Lower lobe of right lung (tissue), 2 donors: ENCODE data around the gene REPS1. TPM values are rescaled to one million over a fixed set of nuclear protein-coding genes. Genes with fewer than 3 reads are reported as not detected.
"Not testable (repeated sequence)": the region's sequence is repeated elsewhere in the genome, so short reads cannot be mapped to it uniquely, and the experiment has no call there.

ENCODE experiments used
- ATAC-seq, 2 donors: fragments of 200-7000 bp; cut with Tn5 transposase; one replicate each; pipeline ENCODE4 v1.9.1; 2020 to 2022; ENCODE audit warnings: mild to moderate bottlenecking in 2 of 2, moderate library complexity in 2 of 2
- DNase-seq: peaks from one replicate; pipeline ENCODE4 v3.0.0-alpha.2; 2020
- H3K27ac ChIP-seq: fragments of 200-600 bp; one replicate; pipeline ENCODE4 v1.8.0; 2022
- H3K27me3 ChIP-seq: fragments of 200-600 bp; one replicate; pipeline ENCODE4 v1.8.0; 2022; ENCODE audit warnings: low read depth
- H3K36me3 ChIP-seq: fragments of 200-600 bp; one replicate; pipeline ENCODE4 v1.8.0; 2022; ENCODE audit warnings: mild to moderate bottlenecking
- H3K4me1 ChIP-seq: fragments of 200-600 bp; one replicate; pipeline ENCODE4 v1.8.0; 2022
- H3K4me3 ChIP-seq: fragments of 200-600 bp; one replicate; pipeline ENCODE4 v1.8.0; 2022; ENCODE audit warnings: mild to moderate bottlenecking
- H3K9me3 ChIP-seq: fragments of 200-600 bp; one replicate; pipeline ENCODE4 v1.8.0; 2022
- intact Hi-C: fragments of 100-400 bp; cut with DNase I; formaldehyde crosslinking; loops from one replicate; pipeline ENCODE4 v1.11.0; 2022
- total RNA-seq: library from RNA; stranded (reverse); fragmentation: NEBNext Ultra II Directional; extraction: Animal tissue kit (Norgen Biotek cat#: 25700); gene quantifications from one replicate; pipeline ENCODE4 v1.2.1, GENCODE V29; 2021
- TF ChIP-seq, protein P1 (sequence below): fragments of 200-600 bp; IDR thresholded peaks from one replicate; pipeline ENCODE4 v1.8.0; 2022; ENCODE audit warnings: antibody characterized with exemption, mild to moderate bottlenecking
- donor health status: DM: no; HTN: yes; CAD: no; lungs with severe emphysema.

REPS1 gene
- total RNA-seq, 1 donor from 2014 or later: 39.1 TPM

DNA sequence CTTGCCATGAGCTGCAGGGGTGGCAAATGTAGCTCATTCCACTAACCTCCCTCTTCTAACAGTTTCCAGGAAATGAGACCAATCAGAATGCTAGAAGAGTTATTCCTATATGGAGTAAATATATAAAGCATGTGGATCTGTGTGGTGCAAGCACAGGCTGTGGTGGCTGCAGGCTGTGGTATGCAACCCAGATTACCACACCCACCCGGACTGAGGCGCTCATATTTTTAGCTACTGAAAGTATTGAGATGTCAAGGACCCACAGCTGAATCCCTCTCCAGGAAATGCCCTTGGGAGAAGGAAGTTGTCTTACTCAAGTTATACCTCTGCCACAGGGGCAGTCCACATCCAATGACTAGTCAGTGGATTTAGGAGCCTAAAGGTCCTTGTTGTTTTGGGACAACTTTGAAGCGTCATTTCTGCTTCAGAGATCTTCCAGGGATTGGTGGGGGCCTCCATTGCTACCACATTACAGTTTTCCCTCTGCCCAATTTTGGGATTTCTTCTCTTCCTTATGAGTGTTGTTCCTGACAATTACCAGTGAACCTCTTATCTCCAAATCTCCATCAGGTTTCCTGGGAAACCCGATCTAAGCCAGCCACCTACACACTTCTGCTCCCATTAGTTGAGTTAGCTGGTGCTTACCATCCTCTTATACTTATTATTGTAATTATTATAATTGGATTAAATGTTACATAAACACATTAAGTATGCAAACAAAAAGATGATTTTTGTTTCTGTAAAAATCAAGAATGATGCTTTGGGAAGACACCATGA, 12.1 kb upstream of the REPS1 start:
- DNase-seq (no peak), ATAC-seq (no peak)
- TF ChIP-seq, protein P1, sequence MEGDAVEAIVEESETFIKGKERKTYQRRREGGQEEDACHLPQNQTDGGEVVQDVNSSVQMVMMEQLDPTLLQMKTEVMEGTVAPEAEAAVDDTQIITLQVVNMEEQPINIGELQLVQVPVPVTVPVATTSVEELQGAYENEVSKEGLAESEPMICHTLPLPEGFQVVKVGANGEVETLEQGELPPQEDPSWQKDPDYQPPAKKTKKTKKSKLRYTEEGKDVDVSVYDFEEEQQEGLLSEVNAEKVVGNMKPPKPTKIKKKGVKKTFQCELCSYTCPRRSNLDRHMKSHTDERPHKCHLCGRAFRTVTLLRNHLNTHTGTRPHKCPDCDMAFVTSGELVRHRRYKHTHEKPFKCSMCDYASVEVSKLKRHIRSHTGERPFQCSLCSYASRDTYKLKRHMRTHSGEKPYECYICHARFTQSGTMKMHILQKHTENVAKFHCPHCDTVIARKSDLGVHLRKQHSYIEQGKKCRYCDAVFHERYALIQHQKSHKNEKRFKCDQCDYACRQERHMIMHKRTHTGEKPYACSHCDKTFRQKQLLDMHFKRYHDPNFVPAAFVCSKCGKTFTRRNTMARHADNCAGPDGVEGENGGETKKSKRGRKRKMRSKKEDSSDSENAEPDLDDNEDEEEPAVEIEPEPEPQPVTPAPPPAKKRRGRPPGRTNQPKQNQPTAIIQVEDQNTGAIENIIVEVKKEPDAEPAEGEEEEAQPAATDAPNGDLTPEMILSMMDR: no peak
- no peak overlapping the region for H3K4me3 ChIP-seq
- no peaks in the 10 kb centered on the region for H3K4me1 ChIP-seq
- intact Hi-C loops: no loop called here
- H3K27ac ChIP-seq: no peak overlapping the region
- no peaks in the 10 kb centered on the region for H3K36me3 ChIP-seq
- no peaks in the 10 kb centered on the region for H3K9me3 ChIP-seq
- no peaks in the 10 kb centered on the region for H3K27me3 ChIP-seq

DNA sequence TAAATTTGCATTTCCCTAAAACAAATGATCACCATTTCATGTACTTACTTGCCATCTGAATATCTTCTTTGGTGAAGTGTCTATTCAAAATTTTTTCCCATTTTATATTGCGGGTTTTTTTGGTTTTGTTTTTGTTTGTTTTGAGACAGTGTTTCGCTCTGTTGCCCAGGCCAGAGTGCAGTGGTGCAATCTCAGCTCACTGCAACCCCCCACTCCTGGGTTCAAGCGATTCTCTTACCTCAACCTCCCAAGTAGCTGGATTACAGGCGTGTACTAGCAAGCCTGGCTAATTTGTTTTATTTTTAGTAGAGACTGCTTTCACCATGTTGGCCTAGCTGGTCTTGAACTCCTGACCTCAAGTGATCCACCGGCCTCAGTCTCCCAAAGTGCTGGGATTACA, 9.1 kb upstream of the REPS1 start:
- no peak overlapping the region for H3K4me3 ChIP-seq
- no peaks in the 10 kb centered on the region for H3K9me3 ChIP-seq
- DNase-seq (no peak), ATAC-seq (no peak)
- no peak overlapping the region for H3K27ac ChIP-seq
- H3K27me3 ChIP-seq: no peaks in the 10 kb centered on the region
- TF ChIP-seq, protein P1: no peak
- no peaks in the 10 kb centered on the region for H3K36me3 ChIP-seq
- no peaks in the 10 kb centered on the region for H3K4me1 ChIP-seq
- intact Hi-C loops: no loop called here

DNA sequence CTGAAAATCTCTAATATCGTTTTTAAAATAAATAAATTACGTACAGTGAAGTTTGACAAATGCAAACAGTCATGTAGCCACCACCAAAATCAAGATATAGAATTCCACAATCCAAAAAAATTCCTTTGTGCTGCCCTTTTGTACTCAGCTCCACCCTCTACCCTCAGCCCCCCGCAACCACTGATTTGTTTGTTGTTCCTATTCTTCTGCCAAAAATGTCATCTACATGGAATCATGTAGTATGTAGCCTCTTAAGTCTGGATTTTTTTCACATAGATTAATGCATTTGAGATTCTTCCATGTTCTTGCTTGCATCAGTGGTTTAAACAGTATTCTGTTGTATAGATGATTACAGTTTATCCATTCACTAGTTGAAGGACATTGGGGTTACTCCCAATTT, 8.5 kb upstream of the REPS1 start:
- H3K9me3 ChIP-seq: no peaks in the 10 kb centered on the region
- no peak overlapping the region for H3K4me3 ChIP-seq
- ATAC-seq (peak in 1 of 2 donors; percentile 66), DNase-seq (no peak)
- H3K4me1 ChIP-seq: no peaks in the 10 kb centered on the region
- no peaks in the 10 kb centered on the region for H3K36me3 ChIP-seq
- intact Hi-C loops: no loop called here
- no peak overlapping the region for H3K27ac ChIP-seq
- no peaks in the 10 kb centered on the region for H3K27me3 ChIP-seq
- TF ChIP-seq, protein P1: no peak

DNA sequence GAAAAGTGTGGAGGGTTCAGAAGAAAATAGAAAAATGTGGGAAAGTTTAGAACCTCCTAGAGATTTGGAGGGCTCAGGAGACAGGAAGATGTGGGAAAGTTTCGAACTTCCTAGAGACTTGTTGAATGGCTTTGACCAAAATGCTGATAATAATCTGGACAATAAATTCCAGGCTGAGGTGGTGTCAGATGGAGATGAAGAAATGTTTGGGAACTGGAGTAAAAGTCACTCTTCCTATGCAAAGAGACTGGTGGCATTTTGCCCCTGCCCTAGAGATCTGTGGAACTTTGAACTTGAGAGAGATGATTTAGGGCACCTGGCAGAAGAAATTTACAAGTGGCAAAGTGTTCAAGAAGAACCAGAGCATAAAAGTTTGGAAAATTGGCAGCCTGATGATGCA, 5.4 kb upstream of the REPS1 start:
- H3K4me3 ChIP-seq, H3K27ac ChIP-seq, H3K27me3 ChIP-seq, DNase-seq, H3K9me3 ChIP-seq, H3K4me1 ChIP-seq, intact Hi-C loops, H3K36me3 ChIP-seq, ATAC-seq: not testable (repeated sequence)

DNA sequence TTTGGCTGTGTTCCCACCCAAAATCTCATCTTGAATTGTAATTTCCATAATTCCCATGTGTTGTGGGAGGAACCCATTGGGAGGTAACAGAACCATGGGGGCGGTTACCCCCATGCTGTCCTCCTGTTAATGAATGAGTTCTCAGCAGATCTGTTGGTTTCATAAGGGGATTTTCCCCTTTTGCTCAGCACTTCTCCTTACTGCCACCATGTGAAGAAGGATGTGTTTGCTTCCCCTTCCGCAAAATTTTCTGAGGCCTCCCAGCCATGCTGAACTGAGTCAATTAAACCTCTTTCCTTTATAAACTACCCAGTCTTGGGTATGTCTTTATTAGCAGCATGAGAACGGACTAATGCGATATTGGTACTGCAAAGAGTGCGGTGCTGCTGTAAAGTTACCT, 4.9 kb upstream of the REPS1 start:
- H3K4me1 ChIP-seq, DNase-seq, H3K36me3 ChIP-seq, intact Hi-C loops, H3K9me3 ChIP-seq, H3K27me3 ChIP-seq, H3K27ac ChIP-seq, ATAC-seq, H3K4me3 ChIP-seq: not testable (repeated sequence)

DNA sequence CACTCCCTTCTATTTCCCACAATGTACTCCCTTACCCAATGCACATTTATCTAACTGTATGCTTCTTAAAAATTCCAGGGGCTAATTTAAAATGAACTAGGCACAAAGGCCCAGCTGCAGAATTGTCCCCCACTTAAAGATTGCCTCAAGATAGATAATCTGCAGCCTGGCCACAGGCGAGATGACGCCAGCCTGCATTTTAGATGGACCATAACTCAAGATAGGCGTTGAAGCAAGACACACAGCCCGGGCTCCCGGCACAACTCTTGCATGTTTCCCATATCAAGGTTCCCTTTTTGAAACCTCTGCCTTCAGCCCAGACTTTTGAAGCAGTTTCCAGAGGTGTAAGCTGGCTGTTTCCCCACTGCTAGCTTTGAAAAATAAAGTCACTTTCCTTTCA, 3.2 kb upstream of the REPS1 start:
- TF ChIP-seq, protein P1: no peak
- intact Hi-C loops: no loop called here
- ATAC-seq: no peak
- Histone ChIP-seq H3K27me3 (no peaks in the 10 kb centered on the region), H3K9me3 (no peaks in the 10 kb centered on the region), H3K4me1 (peaks cover 17% of the 10 kb centered on the region), H3K4me3 (no peak overlapping the region), H3K36me3 (no peaks in the 10 kb centered on the region), H3K27ac (no peak overlapping the region)
- no peak for DNase-seq
